CD4-positive, CD25-positive, alpha-beta regulatory T cell (primary cell): ENCODE data around the gene PCDHB8. TPM values are rescaled to one million over a fixed set of nuclear protein-coding genes. Genes with fewer than 3 reads are reported as not detected.
"Not testable (repeated sequence)": the region's sequence is repeated elsewhere in the genome, so short reads cannot be mapped to it uniquely, and the experiment has no call there.

Experiments
- ATAC-seq, 2 donors: fragments of 150-1000 bp; cut with Tn5 transposase; one replicate each; pipeline ENCODE4 v1.10.0; 2021; ENCODE audit warnings: low read depth in 2 of 2, moderate number of reproducible peaks in 2 of 2, moderate library complexity in 1 of 2
- DNase-seq, 3 donors: peaks; one replicate each; pipeline versions ENCODE4 v3.0.0 to v3.0.0-alpha.2; 2012 to 2022; ENCODE audit warnings: mixed read lengths in 1 of 3
- H3K27ac ChIP-seq: one replicate; pipeline ENCODE4 v1.7.0; 2013; ENCODE audit warnings: mild to moderate bottlenecking, low read length; ENCODE audit not compliant: insufficient read depth, poor library complexity, severe bottlenecking
- H3K27me3 ChIP-seq: one replicate; pipeline ENCODE4 v1.7.0; 2013; ENCODE audit warnings: low read length; ENCODE audit not compliant: control insufficient read depth, insufficient read depth
- H3K36me3 ChIP-seq: one replicate; pipeline ENCODE4 v1.7.0; 2013; ENCODE audit warnings: mild to moderate bottlenecking, low read length, moderate library complexity; ENCODE audit not compliant: control insufficient read depth, insufficient read depth
- H3K4me1 ChIP-seq: 2 replicates; pipeline ENCODE4 v1.7.0; 2013; ENCODE audit warnings: mild to moderate bottlenecking, low read length; ENCODE audit not compliant: insufficient read depth, control insufficient read depth, poor library complexity, severe bottlenecking
- H3K4me3 ChIP-seq: one replicate; pipeline ENCODE4 v1.7.0; 2013; ENCODE audit warnings: low read depth, mild to moderate bottlenecking, low read length, moderate library complexity
- H3K9me3 ChIP-seq, 2 experiments: 1 replicate in 1 of 2; 2 replicates in 1 of 2; pipeline ENCODE4 v1.7.0; 2013; ENCODE audit warnings: low read length in 2 of 2, mild to moderate bottlenecking in 1 of 2, moderate library complexity in 1 of 2; ENCODE audit not compliant: control insufficient read depth in 2 of 2
- H3K27ac Mint-ChIP-seq, 3 donors: one replicate each; pipeline ENCODE4 v1.8.0; 2020 to 2022; ENCODE audit warnings: mild to moderate bottlenecking in 3 of 3, mixed read lengths in 3 of 3, moderate library complexity in 2 of 3
- H3K27me3 Mint-ChIP-seq: one replicate; pipeline ENCODE4 v1.8.0; 2022; ENCODE audit warnings: mild to moderate bottlenecking, mixed read lengths
- H3K36me3 Mint-ChIP-seq: one replicate; pipeline ENCODE4 v1.8.0; 2020; ENCODE audit warnings: mixed read lengths
- H3K4me1 Mint-ChIP-seq, 4 donors: one replicate each; pipeline ENCODE4 v1.8.0; 2020 to 2022; ENCODE audit warnings: mixed read lengths in 4 of 4, mild to moderate bottlenecking in 1 of 4
- H3K4me3 Mint-ChIP-seq, 4 donors: one replicate each; pipeline ENCODE4 v1.8.0; 2020 to 2022; ENCODE audit warnings: mild to moderate bottlenecking in 4 of 4, mixed read lengths in 4 of 4, moderate library complexity in 3 of 4
- H3K9me3 Mint-ChIP-seq, 7 donors: one replicate each; pipeline ENCODE4 v1.8.0; 2020 to 2022; ENCODE audit warnings: mixed read lengths in 7 of 7, mild to moderate bottlenecking in 3 of 7, moderate library complexity in 2 of 7
- polyA plus RNA-seq, 4 donors: library from polyadenylated mRNA; unstranded; fragments of 300-500 nt; fragmentation: Illumina TruSeq; gene quantifications; one replicate each; pipeline ENCODE4 v1.2.3, GENCODE V29; 2021
- total RNA-seq: library from RNA; stranded (reverse); gene quantifications from one replicate; pipeline ENCODE4 v1.2.3, GENCODE V29; 2022

The PCDHB8 gene
- total and polyA plus RNA-seq, 5 donors from 2014 or later, result not detected

GRCh38 chr5:141188682-141189081 is 11.1 kb downstream of the PCDHB8 start:
- Mint-ChIP-seq H3K36me3 (peaks cover 14% of the 10 kb centered on the region), H3K27me3 (peaks cover 20% of the 10 kb centered on the region), H3K4me1 (peaks cover 0 to 11% (median 2%) of the 10 kb centered on the region in 4 donors), H3K9me3 (peaks cover 0 to 39% (median 10%) of the 10 kb centered on the region in 7 donors)
- not testable (repeated sequence) for H3K27ac ChIP-seq, H3K4me3 ChIP-seq, H3K27ac Mint-ChIP-seq, DNase-seq, H3K36me3 ChIP-seq, ATAC-seq, H3K4me1 ChIP-seq, H3K9me3 ChIP-seq, H3K27me3 ChIP-seq, H3K4me3 Mint-ChIP-seq

- H3K27me3 ChIP-seq, ATAC-seq, H3K27ac Mint-ChIP-seq, H3K4me3 ChIP-seq, H3K36me3 ChIP-seq, H3K4me3 Mint-ChIP-seq, DNase-seq, H3K27ac ChIP-seq, H3K9me3 ChIP-seq, H3K4me1 ChIP-seq: not testable (repeated sequence)
- H3K36me3 Mint-ChIP-seq, result peaks cover 14% of the 10 kb centered on the region
- peaks cover 0 to 38% (median 10%) of the 10 kb centered on the region in 7 donors for H3K9me3 Mint-ChIP-seq
- H3K27me3 Mint-ChIP-seq, result peaks cover 20% of the 10 kb centered on the region
- peaks cover 0 to 11% (median 2%) of the 10 kb centered on the region in 4 donors for H3K4me1 Mint-ChIP-seq
Observed at GRCh38 chr5:141189131-141189530, 11.5 kb downstream of the PCDHB8 start.

GRCh38 chr5:141192110-141192725 is 14.6 kb downstream of the PCDHB8 start, which contains the start of gene PCDHB10:
PCDHB10 (plus strand) TSS chr5:141192353; CDS start chr5:141192553, 200 bp downstream.
- Mint-ChIP-seq H3K4me1 (peaks cover 0 to 4% (median 0%) of the 10 kb centered on the region in 4 donors), H3K9me3 (peaks cover 0 to 44% (median 20%) of the 10 kb centered on the region in 7 donors)
- peak in 2 of 3 donors; percentile 8 to 10 for DNase-seq

DNA sequence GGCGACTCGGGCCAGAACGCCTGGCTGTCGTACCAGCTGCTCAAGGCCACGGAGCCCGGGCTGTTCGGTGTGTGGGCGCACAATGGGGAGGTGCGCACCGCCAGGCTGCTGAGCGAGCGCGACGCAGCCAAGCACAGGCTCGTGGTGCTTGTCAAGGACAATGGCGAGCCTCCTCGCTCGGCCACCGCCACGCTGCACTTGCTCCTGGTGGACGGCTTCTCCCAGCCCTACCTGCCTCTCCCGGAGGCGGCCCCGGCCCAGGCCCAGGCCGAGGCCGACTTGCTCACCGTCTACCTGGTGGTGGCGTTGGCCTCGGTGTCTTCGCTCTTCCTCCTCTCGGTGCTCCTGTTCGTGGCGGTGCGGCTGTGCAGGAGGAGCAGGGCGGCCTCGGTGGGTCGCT is 16.7 kb downstream of the PCDHB8 start:
- not testable (repeated sequence) for H3K27ac Mint-ChIP-seq, H3K36me3 ChIP-seq, H3K4me3 Mint-ChIP-seq, H3K27me3 Mint-ChIP-seq, DNase-seq, H3K36me3 Mint-ChIP-seq, H3K4me3 ChIP-seq, H3K4me1 ChIP-seq, H3K27me3 ChIP-seq, H3K4me1 Mint-ChIP-seq, H3K27ac ChIP-seq, ATAC-seq
- peaks cover 11 to 18% of the 10 kb centered on the region in 2 experiments for H3K9me3 ChIP-seq
- H3K9me3 Mint-ChIP-seq, result peaks cover 0 to 45% (median 20%) of the 10 kb centered on the region in 7 donors

More at GRCh38 chr5:141192110-141192725, 14.6 kb downstream of the PCDHB8 start, which contains the start of gene PCDHB10:
- no peak within 1 kb of the TSS for H3K4me3 Mint-ChIP-seq
- H3K27me3 ChIP-seq, result no peaks in the 10 kb centered on the region
- peaks cover 9 to 10% of the 10 kb centered on the region in 2 experiments for H3K9me3 ChIP-seq
- H3K36me3 ChIP-seq, result no peaks in the 10 kb centered on the region
- H3K4me1 ChIP-seq, result no peaks in the 10 kb centered on the region
- ATAC-seq, result no peak
- H3K4me3 ChIP-seq, result no peak within 1 kb of the TSS
- H3K36me3 Mint-ChIP-seq, result peaks cover 8% of the 10 kb centered on the region
- no peak within 1 kb of the TSS for H3K27ac Mint-ChIP-seq
- H3K27me3 Mint-ChIP-seq, result peaks cover 10% of the 10 kb centered on the region
- no peak within 1 kb of the TSS for H3K27ac ChIP-seq

DNA sequence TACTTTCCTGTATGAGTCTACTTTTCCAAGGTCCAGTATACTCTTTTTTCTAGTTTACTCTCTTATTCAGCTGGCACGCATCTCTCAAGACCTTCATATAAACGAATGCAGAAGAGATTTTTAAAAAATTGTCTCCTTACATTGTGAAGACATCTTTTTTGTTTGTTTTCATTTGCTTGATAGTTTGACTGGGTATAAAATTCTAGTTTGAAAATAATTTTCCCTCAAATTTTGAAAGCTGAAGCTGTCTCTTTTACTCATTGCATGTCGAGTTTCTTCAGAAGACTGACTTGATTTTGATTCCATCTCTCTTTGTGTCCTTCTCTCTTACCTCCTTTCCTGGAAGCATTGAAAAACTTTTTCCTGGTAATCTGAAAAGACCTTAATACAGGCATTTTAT is 18.8 kb downstream of the PCDHB8 start:
- Histone ChIP-seq H3K4me1 (no peaks in the 10 kb centered on the region), H3K4me3 (no peak overlapping the region), H3K9me3 (peaks cover 17 to 25% of the 10 kb centered on the region in 2 experiments), H3K27me3 (peaks cover 5% of the 10 kb centered on the region), H3K27ac (no peak overlapping the region), H3K36me3 (no peaks in the 10 kb centered on the region)
- ATAC-seq (no peak), DNase-seq (no peak)
- Mint-ChIP-seq H3K36me3 (peaks cover 5% of the 10 kb centered on the region), H3K4me1 (peaks cover 0 to 4% (median 0%) of the 10 kb centered on the region in 4 donors), H3K27ac (no peak overlapping the region), H3K9me3 (peaks cover 0 to 50% (median 21%) of the 10 kb centered on the region in 7 donors), H3K4me3 (no peak overlapping the region), H3K27me3 (peaks cover 14% of the 10 kb centered on the region)

GRCh38 chr5:141199359-141200235 is 22.0 kb downstream of the PCDHB8 start, which contains the start of gene PCDHB11:
PCDHB11 (plus strand) TSS chr5:141199627; CDS start chr5:141199775, 148 bp downstream.
- Histone ChIP-seq H3K27me3 (peaks cover 5% of the 10 kb centered on the region), H3K4me3 (no peak within 1 kb of the TSS), H3K9me3 (peaks cover 17 to 25% of the 10 kb centered on the region in 2 experiments), H3K4me1 (no peaks in the 10 kb centered on the region), H3K36me3 (no peaks in the 10 kb centered on the region), H3K27ac (no peak within 1 kb of the TSS)
- Mint-ChIP-seq H3K36me3 (no peaks in the 10 kb centered on the region), H3K4me1 (no peaks in the 10 kb centered on the region), H3K27ac (no peak within 1 kb of the TSS), H3K27me3 (peaks cover 10% of the 10 kb centered on the region), H3K4me3 (no peak within 1 kb of the TSS), H3K9me3 (peaks cover 0 to 44% (median 16%) of the 10 kb centered on the region in 7 donors)
- ATAC-seq, result no peak
- DNase-seq, result no peak

DNA sequence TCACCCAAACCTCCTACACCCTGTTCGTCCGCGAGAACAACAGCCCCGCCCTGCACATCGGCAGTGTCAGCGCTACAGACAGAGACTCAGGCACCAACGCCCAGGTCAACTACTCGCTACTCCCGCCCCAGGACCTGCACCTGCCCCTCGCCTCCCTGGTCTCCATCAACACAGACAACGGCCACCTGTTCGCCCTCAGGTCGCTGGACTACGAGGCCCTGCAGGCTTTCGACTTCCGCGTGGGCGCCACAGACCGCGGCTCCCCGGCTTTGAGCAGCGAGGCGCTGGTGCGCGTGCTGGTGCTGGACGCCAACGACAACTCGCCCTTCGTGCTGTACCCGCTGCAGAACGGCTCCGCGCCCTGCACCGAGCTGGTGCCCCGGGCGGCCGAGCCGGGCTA is 23.5 kb downstream of the PCDHB8 start:
- not testable (repeated sequence) for H3K36me3 ChIP-seq, DNase-seq, ATAC-seq, H3K4me1 ChIP-seq, H3K27ac Mint-ChIP-seq, H3K4me1 Mint-ChIP-seq, H3K27ac ChIP-seq, H3K27me3 Mint-ChIP-seq, H3K27me3 ChIP-seq, H3K36me3 Mint-ChIP-seq, H3K4me3 Mint-ChIP-seq, H3K4me3 ChIP-seq
- peaks cover 17 to 22% of the 10 kb centered on the region in 2 experiments for H3K9me3 ChIP-seq
- H3K9me3 Mint-ChIP-seq, result peaks cover 0 to 40% (median 15%) of the 10 kb centered on the region in 7 donors
